ENCODE data around the gene THEM4. TPM values are rescaled to one million over a fixed set of nuclear protein-coding genes. Genes with fewer than 3 reads are reported as not detected.

Gene THEM4
- total and polyA plus RNA-seq, 3 experiments from 2014 or later: 31.4 to 77.0 (median 31.7) TPM

DNA sequence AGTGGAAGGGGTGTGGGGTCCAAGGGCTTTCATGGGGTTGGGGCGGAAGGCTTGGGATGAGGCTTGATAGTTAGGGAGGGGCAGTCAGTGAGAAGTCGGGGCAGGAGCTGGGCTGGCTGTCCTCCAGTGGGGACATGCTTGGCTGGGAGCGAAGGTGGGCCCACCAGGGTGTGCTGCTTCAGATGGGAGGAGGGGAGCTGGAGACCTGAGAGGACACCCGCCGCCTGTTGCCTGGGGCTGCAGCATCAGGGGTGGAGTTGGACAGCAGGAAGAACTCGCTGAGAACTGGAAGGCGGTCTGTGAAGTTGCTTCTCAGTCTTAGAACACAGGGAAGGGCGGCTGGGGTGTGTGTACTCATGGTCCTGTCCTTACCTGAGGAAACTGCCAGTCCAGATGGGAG is 57.4 kb downstream of the THEM4 start:
- Mint-ChIP-seq H3K9me3 (no peaks in the 10 kb centered on the region), H3K4me1 (peaks cover 12 to 16% (median 16%) of the 10 kb centered on the region in 3 donors), H3K27me3 (no peaks in the 10 kb centered on the region), H3K4me3 (no peak overlapping the region), H3K36me3 (no peaks in the 10 kb centered on the region), H3K27ac (peak overlapping the region in 3 of 8 donors; percentile 43 to 84 (median 56))
- H3K27ac ChIP-seq (ENCODE audit: low read depth, low read length): no peak overlapping the region
- DNase-seq: no peak
- H3K36me3 ChIP-seq (ENCODE audit: insufficient read depth, low read length): no peaks in the 10 kb centered on the region
- H3K27me3 ChIP-seq (ENCODE audit: insufficient read depth, low read length, poor library complexity, severe bottlenecking): no peaks in the 10 kb centered on the region
- no peaks in the 10 kb centered on the region for H3K9me3 ChIP-seq (ENCODE audit: low read length)
- no peak overlapping the region for H3K4me3 ChIP-seq (ENCODE audit: low read length)
- no peaks in the 10 kb centered on the region for H3K4me1 ChIP-seq (ENCODE audit: insufficient read depth, low read length)
- ChIA-PET POLR2A (no interaction called here), CTCF (no interaction called here)

DNA sequence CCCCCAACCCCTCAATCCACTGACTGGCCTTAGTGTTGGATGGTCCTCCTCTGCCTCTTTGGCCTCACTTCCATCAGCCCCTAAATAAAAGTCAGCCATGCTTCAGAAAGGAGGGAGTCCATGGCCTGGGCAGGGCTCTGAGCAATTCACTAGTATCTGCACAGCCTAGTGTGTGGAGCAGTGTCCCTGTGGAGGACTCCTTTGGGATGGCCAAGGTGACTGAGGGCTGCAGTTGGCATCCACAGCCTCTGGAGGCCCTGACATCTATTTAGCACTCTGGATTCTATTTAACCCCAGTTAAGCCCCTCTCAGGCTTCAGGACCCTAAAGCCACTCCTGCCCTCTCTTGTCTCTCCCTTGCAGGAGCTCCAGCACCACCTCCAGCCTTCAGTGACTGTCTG is 59.4 kb downstream of the THEM4 start:
- H3K27ac Mint-ChIP-seq: peak overlapping the region in 4 of 8 donors; percentile 43 to 96 (median 78)

DNA sequence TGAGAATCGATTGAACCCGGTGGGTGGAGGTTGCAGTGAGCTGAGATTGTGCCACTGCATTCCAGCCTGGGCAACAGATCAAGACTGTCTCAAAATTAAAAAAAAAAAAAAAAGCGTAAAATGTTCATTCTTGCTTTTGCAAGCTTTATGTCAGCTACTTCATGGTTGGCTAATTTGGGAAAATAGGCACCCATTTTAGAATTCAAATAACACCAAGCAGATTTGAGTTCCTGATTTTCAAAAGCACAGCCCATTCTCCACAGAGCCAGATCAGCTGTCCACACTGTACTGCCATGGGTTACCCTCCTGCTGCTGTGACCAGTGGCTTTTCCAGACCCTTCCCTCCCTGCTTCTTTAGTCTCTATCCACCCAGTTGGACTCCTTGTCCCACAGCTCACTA is 60.2 kb downstream of the THEM4 start:
- peaks cover 0 to 6% (median 0%) of the 10 kb centered on the region in 3 donors for H3K36me3 Mint-ChIP-seq
- Histone ChIP-seq H3K27me3 (ENCODE audit: insufficient read depth, low read length, poor library complexity, severe bottlenecking) (no peaks in the 10 kb centered on the region), H3K4me3 (ENCODE audit: low read length) (no peak overlapping the region), H3K4me1 (ENCODE audit: insufficient read depth, low read length) (no peaks in the 10 kb centered on the region), H3K36me3 (ENCODE audit: insufficient read depth, low read length) (no peaks in the 10 kb centered on the region), H3K27ac (ENCODE audit: low read depth, low read length) (no peak overlapping the region), H3K9me3 (ENCODE audit: low read length) (no peaks in the 10 kb centered on the region)
- peaks cover 0 to 3% of the 10 kb centered on the region in 2 donors for H3K27me3 Mint-ChIP-seq
- ChIA-PET CTCF (interaction anchor here (1.0 kb wide), 1 partner anchor 13 kb away, joined by 3 read pairs; no protein-coding TSS in a partner anchor), POLR2A (no interaction called here)
- H3K9me3 Mint-ChIP-seq: no peaks in the 10 kb centered on the region
- H3K4me3 Mint-ChIP-seq: peak overlapping the region in 2 of 7 donors; percentile 5 to 36
- no peak for DNase-seq
- H3K27ac Mint-ChIP-seq: peak overlapping the region in 7 of 8 donors; percentile 80 to 97 (median 94)
- H3K4me1 Mint-ChIP-seq: peaks cover 21 to 37% (median 26%) of the 10 kb centered on the region in 3 donors

More for the DNA sequence above, 59.4 kb downstream of the THEM4 start:
- Mint-ChIP-seq H3K9me3 (no peaks in the 10 kb centered on the region), H3K4me3 (no peak overlapping the region), H3K27me3 (peaks cover 0 to 3% of the 10 kb centered on the region in 2 donors), H3K36me3 (peaks cover 0 to 5% (median 0%) of the 10 kb centered on the region in 3 donors), H3K4me1 (peaks cover 21 to 30% (median 26%) of the 10 kb centered on the region in 3 donors)
- no peak for DNase-seq
- H3K27ac ChIP-seq (ENCODE audit: low read depth, low read length): no peak overlapping the region
- no peaks in the 10 kb centered on the region for H3K4me1 ChIP-seq (ENCODE audit: insufficient read depth, low read length)
- no peaks in the 10 kb centered on the region for H3K27me3 ChIP-seq (ENCODE audit: insufficient read depth, low read length, poor library complexity, severe bottlenecking)
- H3K36me3 ChIP-seq (ENCODE audit: insufficient read depth, low read length): no peaks in the 10 kb centered on the region
- ChIA-PET POLR2A (no interaction called here), CTCF (no interaction called here)
- H3K4me3 ChIP-seq (ENCODE audit: low read length): no peak overlapping the region
- no peaks in the 10 kb centered on the region for H3K9me3 ChIP-seq (ENCODE audit: low read length)

DNA sequence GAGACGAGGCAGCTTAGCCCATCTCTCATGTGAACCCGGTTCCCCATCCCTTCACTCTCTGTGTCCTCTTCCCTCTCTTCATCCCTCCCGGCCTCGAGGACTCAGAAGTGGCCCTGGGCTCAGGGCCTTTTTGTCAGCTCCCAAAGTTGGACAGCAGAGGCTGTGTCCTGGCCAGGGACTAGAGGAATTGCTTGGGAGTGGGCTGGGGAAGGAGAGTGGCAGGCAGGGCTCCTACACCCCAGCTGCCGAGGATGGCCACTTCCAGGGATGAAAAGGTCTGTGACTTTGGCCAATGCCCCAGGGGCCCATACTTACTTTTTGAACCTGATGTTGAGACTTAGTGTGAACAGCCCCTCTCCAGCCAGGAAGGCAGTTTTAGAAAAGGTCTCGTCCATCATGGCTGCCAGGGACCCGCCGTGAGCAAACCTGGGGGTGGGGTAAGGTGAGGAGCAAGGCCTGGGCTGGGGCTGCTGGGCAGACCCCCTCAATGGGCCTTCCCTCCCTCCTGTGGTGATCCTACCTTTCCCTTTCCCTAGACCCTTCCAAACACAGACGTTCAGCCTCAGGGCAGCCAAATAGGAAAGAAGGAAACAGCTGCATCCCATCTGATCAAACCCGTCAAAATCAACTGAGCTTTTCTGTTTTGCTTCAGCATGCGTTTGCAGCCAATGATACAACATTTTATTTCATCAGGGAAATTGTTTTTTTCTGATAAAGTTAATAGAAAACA is 61.3 kb downstream of the THEM4 start:
- POLR2A ChIA-PET: interaction anchor here (0.5 kb wide), 1 partner anchor 28 kb away, joined by 3 read pairs; no protein-coding TSS in a partner anchor
- peak overlapping the region in 1 of 7 donors; percentile 38 for H3K4me3 Mint-ChIP-seq

DNA sequence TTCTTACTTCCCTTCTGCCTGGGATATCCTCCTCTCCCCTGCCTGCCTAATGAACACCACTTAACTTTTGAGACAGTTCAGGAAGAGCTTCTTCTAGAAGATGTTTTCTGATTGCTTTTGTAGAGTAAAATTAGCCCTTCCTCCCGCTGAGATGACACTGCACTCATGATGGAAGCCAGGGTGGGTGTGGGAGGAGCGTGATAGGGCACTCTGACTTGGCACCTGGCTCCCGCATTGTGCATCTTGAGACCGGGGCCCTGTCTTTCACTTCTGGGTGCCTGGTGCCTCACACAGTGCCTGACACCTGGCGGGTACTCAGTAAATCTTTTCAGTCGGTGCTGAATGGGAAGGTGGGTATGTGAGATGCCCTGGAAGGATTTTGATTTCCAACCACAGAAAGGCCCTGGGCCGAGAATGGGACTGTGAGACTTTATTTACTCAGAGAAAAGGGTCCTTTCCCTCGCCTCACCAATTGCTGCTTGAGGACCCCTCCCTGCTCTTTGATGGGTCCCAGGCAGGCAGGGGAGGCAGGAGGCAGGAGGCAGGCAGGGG is 62.5 kb downstream of the THEM4 start:
- Histone ChIP-seq H3K9me3 (ENCODE audit: low read length) (no peaks in the 10 kb centered on the region), H3K27ac (ENCODE audit: low read depth, low read length) (no peak overlapping the region), H3K4me3 (ENCODE audit: low read length) (no peak overlapping the region), H3K36me3 (ENCODE audit: insufficient read depth, low read length) (no peaks in the 10 kb centered on the region), H3K4me1 (ENCODE audit: insufficient read depth, low read length) (no peaks in the 10 kb centered on the region), H3K27me3 (ENCODE audit: insufficient read depth, low read length, poor library complexity, severe bottlenecking) (no peaks in the 10 kb centered on the region)
- H3K27ac Mint-ChIP-seq: peak overlapping the region; percentile 8 to 96 (median 74)
- no peak overlapping the region for H3K4me3 Mint-ChIP-seq
- H3K27me3 Mint-ChIP-seq: peaks cover 0 to 3% of the 10 kb centered on the region in 2 donors
- no peaks in the 10 kb centered on the region for H3K9me3 Mint-ChIP-seq
- ChIA-PET CTCF (interaction anchor here (2.2 kb wide), 1 partner anchor 10 kb away, joined by 12 read pairs; no protein-coding TSS in a partner anchor), POLR2A (no interaction called here)
- H3K36me3 Mint-ChIP-seq: peaks cover 0 to 6% (median 0%) of the 10 kb centered on the region in 3 donors
- H3K4me1 Mint-ChIP-seq: peaks cover 23 to 41% (median 26%) of the 10 kb centered on the region in 3 donors
- DNase-seq: no peak

More for the DNA sequence above, 61.3 kb downstream of the THEM4 start:
- H3K4me1 ChIP-seq (ENCODE audit: insufficient read depth, low read length): no peaks in the 10 kb centered on the region
- no peaks in the 10 kb centered on the region for H3K36me3 ChIP-seq (ENCODE audit: insufficient read depth, low read length)
- no peaks in the 10 kb centered on the region for H3K9me3 ChIP-seq (ENCODE audit: low read length)
- Mint-ChIP-seq H3K9me3 (no peaks in the 10 kb centered on the region), H3K27me3 (peaks cover 0 to 3% of the 10 kb centered on the region in 2 donors), H3K36me3 (peaks cover 0 to 6% (median 0%) of the 10 kb centered on the region in 3 donors), H3K27ac (peak overlapping the region in 7 of 8 donors; percentile 76 to 97 (median 94)), H3K4me1 (peaks cover 21 to 37% (median 26%) of the 10 kb centered on the region in 3 donors)
- CTCF ChIA-PET: interaction anchor here (1.0 to 2.2 kb wide), 2 partner anchors 11 to 12 kb away, joined by 3 to 12 read pairs; no protein-coding TSS in a partner anchor
- H3K27me3 ChIP-seq (ENCODE audit: insufficient read depth, low read length, poor library complexity, severe bottlenecking): no peaks in the 10 kb centered on the region
- no peak for DNase-seq
- no peak overlapping the region for H3K27ac ChIP-seq (ENCODE audit: low read depth, low read length)
- no peak overlapping the region for H3K4me3 ChIP-seq (ENCODE audit: low read length)

DNA sequence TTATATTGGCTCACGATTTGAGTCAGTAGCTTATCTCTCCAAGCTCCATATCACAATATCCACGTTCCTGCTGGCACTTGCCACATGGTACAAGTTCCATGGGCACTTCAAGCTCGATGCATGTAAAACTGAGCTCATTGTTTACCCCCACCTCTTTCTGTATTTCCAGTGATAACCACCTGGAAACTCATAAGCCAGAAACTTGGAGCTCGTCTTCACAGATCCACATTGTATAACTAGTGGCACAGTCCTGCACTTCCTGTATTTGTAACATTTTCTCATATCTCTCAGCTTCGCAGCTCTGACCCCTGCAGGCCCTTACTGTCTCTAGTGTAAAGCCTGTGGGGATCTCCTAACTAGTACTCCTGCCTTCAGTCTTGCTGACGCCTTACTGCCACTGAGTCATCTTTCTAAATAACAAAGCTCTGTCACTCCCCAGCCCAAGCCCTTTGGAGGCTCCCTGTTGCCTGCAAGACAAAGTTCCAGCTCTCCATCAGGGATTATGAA is 63.2 kb downstream of the THEM4 start:
- no peak overlapping the region for H3K4me3 Mint-ChIP-seq
- Histone ChIP-seq H3K9me3 (ENCODE audit: low read length) (no peaks in the 10 kb centered on the region), H3K27ac (ENCODE audit: low read depth, low read length) (no peak overlapping the region), H3K36me3 (ENCODE audit: insufficient read depth, low read length) (no peaks in the 10 kb centered on the region), H3K4me3 (ENCODE audit: low read length) (no peak overlapping the region), H3K4me1 (ENCODE audit: insufficient read depth, low read length) (no peaks in the 10 kb centered on the region), H3K27me3 (ENCODE audit: insufficient read depth, low read length, poor library complexity, severe bottlenecking) (no peaks in the 10 kb centered on the region)
- peaks cover 0 to 6% (median 0%) of the 10 kb centered on the region in 3 donors for H3K36me3 Mint-ChIP-seq
- no peaks in the 10 kb centered on the region for H3K9me3 Mint-ChIP-seq
- CTCF ChIA-PET: interaction anchor here (2.2 kb wide), 1 partner anchor 10 kb away, joined by 12 read pairs; no protein-coding TSS in a partner anchor
- no peak for DNase-seq
- POLR2A ChIA-PET: no interaction called here
- peak overlapping the region; percentile 8 to 96 (median 74) for H3K27ac Mint-ChIP-seq
- H3K27me3 Mint-ChIP-seq: peaks cover 0 to 3% of the 10 kb centered on the region in 2 donors
- peaks cover 26 to 47% (median 26%) of the 10 kb centered on the region in 3 donors for H3K4me1 Mint-ChIP-seq

DNA sequence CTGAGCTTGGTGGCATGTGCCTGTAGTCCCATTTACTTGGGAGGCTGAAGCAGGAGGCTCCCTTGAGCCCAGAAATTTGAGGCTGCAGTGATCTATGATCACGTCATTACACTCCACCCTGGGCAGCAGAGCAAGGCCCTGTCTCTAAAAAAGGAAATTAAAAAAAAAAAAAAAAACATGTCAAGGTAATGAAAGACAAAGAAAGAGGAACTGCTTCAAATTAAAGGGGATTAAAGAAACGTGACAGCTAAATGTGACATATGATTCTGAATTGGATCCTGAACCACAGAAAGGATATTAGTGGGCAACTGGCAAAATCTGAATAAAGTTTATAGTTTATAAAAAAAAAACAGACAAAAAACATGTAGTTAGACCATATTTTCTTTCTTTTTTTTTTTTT is 65.9 kb downstream of the THEM4 start:
- POLR2A ChIA-PET: no interaction called here
- H3K27ac Mint-ChIP-seq: peak overlapping the region in 3 of 8 donors; percentile 11 to 64 (median 42)

More for the DNA sequence above, 65.9 kb downstream of the THEM4 start:
- peaks cover 0 to 9% (median 0%) of the 10 kb centered on the region in 3 donors for H3K36me3 Mint-ChIP-seq
- peaks cover 0 to 3% of the 10 kb centered on the region in 2 donors for H3K27me3 Mint-ChIP-seq
- no peak for DNase-seq
- no peaks in the 10 kb centered on the region for H3K9me3 ChIP-seq (ENCODE audit: low read length)
- H3K4me1 ChIP-seq (ENCODE audit: insufficient read depth, low read length): peaks cover 20% of the 10 kb centered on the region
- H3K4me3 ChIP-seq (ENCODE audit: low read length): no peak overlapping the region
- no peaks in the 10 kb centered on the region for H3K27me3 ChIP-seq (ENCODE audit: insufficient read depth, low read length, poor library complexity, severe bottlenecking)
- no peaks in the 10 kb centered on the region for H3K9me3 Mint-ChIP-seq
- H3K36me3 ChIP-seq (ENCODE audit: insufficient read depth, low read length): no peaks in the 10 kb centered on the region
- H3K27ac ChIP-seq (ENCODE audit: low read depth, low read length): no peak overlapping the region
- peaks cover 33 to 59% (median 38%) of the 10 kb centered on the region in 3 donors for H3K4me1 Mint-ChIP-seq
- H3K4me3 Mint-ChIP-seq: no peak overlapping the region
- CTCF ChIA-PET: no interaction called here
